ENCODE results near the gene ROBO2.

The ROBO2 gene

GRCh38 chr3:77267589-77267988 lies 227.7 kb downstream of the ROBO2 start:
- DNase-seq, result no peak

GRCh38 chr3:77271306-77271705 lies 231.4 kb downstream of the ROBO2 start:
- no peak for DNase-seq

- no peak for DNase-seq
Measured at GRCh38 chr3:77271711-77272110, 231.8 kb downstream of the ROBO2 start.

- DNase-seq, result no peak
Measured at GRCh38 chr3:77279276-77279675, 239.4 kb downstream of the ROBO2 start.

GRCh38 chr3:77281721-77282120 lies 241.8 kb downstream of the ROBO2 start:
- no peak for DNase-seq

GRCh38 chr3:77283108-77283507 lies 243.2 kb downstream of the ROBO2 start:
- no peak for DNase-seq

- no peak for DNase-seq
Measured at GRCh38 chr3:77288348-77288747, 248.4 kb downstream of the ROBO2 start.

- no peak for DNase-seq
Measured at GRCh38 chr3:77296527-77296926, 256.6 kb downstream of the ROBO2 start.

- no peak for DNase-seq
Measured at GRCh38 chr3:77298417-77298816, 258.5 kb downstream of the ROBO2 start.

GRCh38 chr3:77303955-77304699 lies 264.2 kb downstream of the ROBO2 start:
- no peak for DNase-seq

- DNase-seq, result no peak
Measured at GRCh38 chr3:77304700-77305021, 264.8 kb downstream of the ROBO2 start.

GRCh38 chr3:77309460-77309859 lies 269.6 kb downstream of the ROBO2 start:
- no peak for DNase-seq

- no peak for DNase-seq
Measured at GRCh38 chr3:77313843-77314242, 273.9 kb downstream of the ROBO2 start.

- DNase-seq, result no peak
Measured at GRCh38 chr3:77319711-77320110, 279.8 kb downstream of the ROBO2 start.

GRCh38 chr3:77320514-77320913 lies 280.6 kb downstream of the ROBO2 start:
- DNase-seq, result no peak

GRCh38 chr3:77321646-77322045 lies 281.7 kb downstream of the ROBO2 start:
- no peak for DNase-seq

GRCh38 chr3:77323626-77324025 lies 283.7 kb downstream of the ROBO2 start:
- DNase-seq, result no peak

GRCh38 chr3:77324105-77324504 lies 284.2 kb downstream of the ROBO2 start:
- no peak for DNase-seq

- no peak for DNase-seq
Measured at GRCh38 chr3:77325280-77325679, 285.4 kb downstream of the ROBO2 start.

GRCh38 chr3:77325702-77326101 lies 285.8 kb downstream of the ROBO2 start:
- DNase-seq, result no peak

GRCh38 chr3:77326586-77326985 lies 286.7 kb downstream of the ROBO2 start:
- DNase-seq, result no peak

GRCh38 chr3:77328690-77329089 lies 288.8 kb downstream of the ROBO2 start:
- DNase-seq, result no peak

GRCh38 chr3:77329116-77329515 lies 289.2 kb downstream of the ROBO2 start:
- no peak for DNase-seq

- DNase-seq, result no peak
Measured at GRCh38 chr3:77338195-77338594, 298.3 kb downstream of the ROBO2 start.

GRCh38 chr3:77342027-77342426 lies 302.1 kb downstream of the ROBO2 start:
- no peak for DNase-seq

GRCh38 chr3:77342688-77343087 lies 302.8 kb downstream of the ROBO2 start:
- no peak for DNase-seq

Measured in KG1 (cell line).